H1 (cell line): ENCODE results near the gene ARID1B. TPM values are rescaled to one million over a fixed set of nuclear protein-coding genes. Genes with fewer than 3 reads are reported as not detected.

Experiments used
- ATF3 ChIP-seq: IDR thresholded peaks from 2 replicates; pipeline ENCODE4 v1.6.1; 2011; ENCODE audit warnings: low read depth, mild to moderate bottlenecking, low read length; ENCODE audit not compliant: insufficient read depth
- CBX5 ChIP-seq: fragments of 300-800, 300-1000 bp; sonication (generic); IDR thresholded peaks from 2 replicates; pipeline ENCODE4 v1.7.1; 2016; ENCODE audit warnings: antibody characterized with exemption, low read length, low read depth
- CREB1 ChIP-seq: IDR thresholded peaks from 2 replicates; pipeline ENCODE4 v1.6.1; 2012; ENCODE audit warnings: inconsistent platforms
- TEAD4 ChIP-seq: IDR thresholded peaks from 2 replicates; pipeline ENCODE4 v1.6.1; 2012; ENCODE audit warnings: low read depth, low read length, inconsistent platforms, mixed read lengths
- YY1 ChIP-seq: IDR thresholded peaks from 2 replicates; pipeline ENCODE4 v1.6.1; 2011; ENCODE audit warnings: low read depth, mild to moderate bottlenecking, low read length
- ZNF274 ChIP-seq: IDR thresholded peaks from 2 replicates; pipeline ENCODE4 v1.7.0; 2012; ENCODE audit warnings: low read length, borderline replicate concordance; ENCODE audit errors: extremely low read depth
- polyA plus RNA-seq, 7 experiments: library from polyadenylated mRNA; depleted of rRNA in 3 of 7; stranded (reverse) in 5 of 7; unstranded in 2 of 7; fragments of >200 nt in 5 of 7; fragments of 200-250 nt in 2 of 7; gene quantifications; 1 replicate in 5 of 7; 2 replicates in 1 of 7; 4 replicates in 1 of 7; pipeline versions ENCODE4 v1.2.1 to v1.2.3, GENCODE V29; 2011 to 2013; ENCODE audit warnings: missing spikeins in 2 of 7, mixed read lengths in 2 of 7
- total RNA-seq: library from RNA; stranded (reverse); fragmentation: NEBNext Ultra II Directional; extraction: Animal tissue kit (Norgen Biotek cat#: 25700); gene quantifications from 2 replicates; pipeline ENCODE4 v1.2.1, GENCODE V29; 2021
- TF ChIP-seq, protein P1 (sequence below): IDR thresholded peaks from 2 replicates; pipeline ENCODE4 v1.6.1; 2011; ENCODE audit warnings: low read length, improper control_type of control experiment

ARID1B gene
- total and polyA plus RNA-seq, 2 of the 8 experiments (the other 6 are each of a cell fraction or from before 2014, with no cell fraction given): 24.3 to 70.3 TPM

DNA sequence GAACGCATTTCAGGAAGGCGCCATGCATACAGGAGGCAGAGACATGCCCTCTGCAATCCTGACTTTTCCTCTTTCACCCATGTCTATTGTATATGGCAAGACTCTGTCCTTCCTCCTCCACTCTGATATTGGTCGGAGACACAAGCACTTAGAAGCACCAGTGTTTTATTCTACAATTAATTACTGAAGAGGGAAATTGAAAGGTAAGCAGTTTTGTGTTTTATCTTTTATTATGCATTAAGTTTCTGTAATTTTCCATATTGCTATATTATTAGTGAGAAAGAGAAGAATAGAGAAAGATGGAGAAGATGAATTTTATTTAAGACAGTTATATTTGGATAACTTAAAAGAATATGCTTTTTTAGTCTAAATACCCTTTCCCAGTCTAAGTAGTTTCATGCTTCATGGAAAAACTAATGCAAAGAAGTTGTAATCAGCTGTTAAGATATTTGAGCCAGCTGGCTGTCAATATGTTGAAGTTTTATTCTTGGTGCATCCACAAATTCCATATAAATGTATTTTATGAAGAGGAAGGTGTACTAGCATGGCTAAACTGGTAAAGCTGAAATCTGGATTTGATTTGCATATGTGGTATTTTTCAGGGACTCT, 13.6 kb downstream of the ARID1B start (continued):
- TF ChIP-seq, protein P1, sequence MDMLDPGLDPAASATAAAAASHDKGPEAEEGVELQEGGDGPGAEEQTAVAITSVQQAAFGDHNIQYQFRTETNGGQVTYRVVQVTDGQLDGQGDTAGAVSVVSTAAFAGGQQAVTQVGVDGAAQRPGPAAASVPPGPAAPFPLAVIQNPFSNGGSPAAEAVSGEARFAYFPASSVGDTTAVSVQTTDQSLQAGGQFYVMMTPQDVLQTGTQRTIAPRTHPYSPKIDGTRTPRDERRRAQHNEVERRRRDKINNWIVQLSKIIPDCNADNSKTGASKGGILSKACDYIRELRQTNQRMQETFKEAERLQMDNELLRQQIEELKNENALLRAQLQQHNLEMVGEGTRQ: no peak
- no peak for TF ChIP-seq ATF3
- TF ChIP-seq TEAD4: no peak
- no peak for TF ChIP-seq CREB1
- TF ChIP-seq ZNF274: no peak
- no peak for TF ChIP-seq YY1
- TF ChIP-seq CBX5: no peak
